ENCODE results near the gene NELL1.
"Not testable (repeated sequence)": the region's sequence is repeated elsewhere in the genome, so short reads cannot be mapped to it uniquely, and the experiment has no call there.

NELL1 gene

GRCh38 chr11:21268036-21268435 lies 598.6 kb downstream of the NELL1 start:
- no peak for DNase-seq (ENCODE audit: low read depth in 1 of 2, low spot score in 1 of 2)
- Histone ChIP-seq H3K27ac (replicated peaks) (no peak overlapping the region), H3K4me3 (replicated peaks; ENCODE audit: insufficient read depth, low read length) (no peak overlapping the region), H3K27me3 (ENCODE audit: insufficient read depth, poor library complexity, severe bottlenecking) (no peaks in the 10 kb centered on the region)
- TF ChIP-seq, protein P1, sequence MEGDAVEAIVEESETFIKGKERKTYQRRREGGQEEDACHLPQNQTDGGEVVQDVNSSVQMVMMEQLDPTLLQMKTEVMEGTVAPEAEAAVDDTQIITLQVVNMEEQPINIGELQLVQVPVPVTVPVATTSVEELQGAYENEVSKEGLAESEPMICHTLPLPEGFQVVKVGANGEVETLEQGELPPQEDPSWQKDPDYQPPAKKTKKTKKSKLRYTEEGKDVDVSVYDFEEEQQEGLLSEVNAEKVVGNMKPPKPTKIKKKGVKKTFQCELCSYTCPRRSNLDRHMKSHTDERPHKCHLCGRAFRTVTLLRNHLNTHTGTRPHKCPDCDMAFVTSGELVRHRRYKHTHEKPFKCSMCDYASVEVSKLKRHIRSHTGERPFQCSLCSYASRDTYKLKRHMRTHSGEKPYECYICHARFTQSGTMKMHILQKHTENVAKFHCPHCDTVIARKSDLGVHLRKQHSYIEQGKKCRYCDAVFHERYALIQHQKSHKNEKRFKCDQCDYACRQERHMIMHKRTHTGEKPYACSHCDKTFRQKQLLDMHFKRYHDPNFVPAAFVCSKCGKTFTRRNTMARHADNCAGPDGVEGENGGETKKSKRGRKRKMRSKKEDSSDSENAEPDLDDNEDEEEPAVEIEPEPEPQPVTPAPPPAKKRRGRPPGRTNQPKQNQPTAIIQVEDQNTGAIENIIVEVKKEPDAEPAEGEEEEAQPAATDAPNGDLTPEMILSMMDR (IDR thresholded peaks at IDR 0.05; ENCODE audit: insufficient read depth, low read length) = no peak
- TF ChIP-seq GABPA (IDR thresholded peaks at IDR 0.05; ENCODE audit: low read depth) (no peak), SPI1 (IDR thresholded peaks at IDR 0.05; ENCODE audit: borderline replicate concordance, low read depth) (no peak)

GRCh38 chr11:21272139-21272538 lies 602.8 kb downstream of the NELL1 start:
- DNase-seq (ENCODE audit: low read depth in 1 of 2, low spot score in 1 of 2); H3K4me3 ChIP-seq (replicated peaks; ENCODE audit: insufficient read depth, low read length); H3K27me3 ChIP-seq (ENCODE audit: insufficient read depth, poor library complexity, severe bottlenecking); H3K27ac ChIP-seq (replicated peaks): not testable (repeated sequence)

DNA sequence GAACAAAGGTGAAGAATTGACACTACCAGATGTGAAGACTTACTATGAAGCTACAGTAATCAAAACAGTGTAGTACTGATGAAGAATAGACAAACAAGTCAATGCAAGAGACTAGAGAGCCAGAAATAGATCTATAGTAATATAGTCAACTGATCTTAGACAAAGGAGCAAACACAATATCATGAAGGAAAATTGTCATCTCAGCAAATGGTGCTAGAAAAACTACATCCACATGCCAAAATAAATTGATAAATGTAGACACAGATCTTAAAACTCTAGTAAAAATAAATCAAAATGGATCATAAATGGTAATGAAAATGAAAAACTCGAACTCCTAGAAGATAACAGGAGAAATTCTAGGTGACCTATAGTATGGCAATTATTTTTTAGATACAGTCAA lies 609.5 kb downstream of the NELL1 start:
- no peak for TF ChIP-seq POLR2AphosphoS5 (IDR thresholded peaks at IDR 0.05; ENCODE audit: low read depth)
- TF ChIP-seq, protein P1 (IDR thresholded peaks at IDR 0.05; ENCODE audit: insufficient read depth, low read length) = no peak
- H3K4me3 ChIP-seq (replicated peaks; ENCODE audit: insufficient read depth, low read length) = no peak overlapping the region
- H3K27ac ChIP-seq (replicated peaks) = no peak overlapping the region
- no peaks in the 10 kb centered on the region for H3K27me3 ChIP-seq (ENCODE audit: insufficient read depth, poor library complexity, severe bottlenecking)
- no peak for DNase-seq (ENCODE audit: low read depth in 1 of 2, low spot score in 1 of 2)

DNA sequence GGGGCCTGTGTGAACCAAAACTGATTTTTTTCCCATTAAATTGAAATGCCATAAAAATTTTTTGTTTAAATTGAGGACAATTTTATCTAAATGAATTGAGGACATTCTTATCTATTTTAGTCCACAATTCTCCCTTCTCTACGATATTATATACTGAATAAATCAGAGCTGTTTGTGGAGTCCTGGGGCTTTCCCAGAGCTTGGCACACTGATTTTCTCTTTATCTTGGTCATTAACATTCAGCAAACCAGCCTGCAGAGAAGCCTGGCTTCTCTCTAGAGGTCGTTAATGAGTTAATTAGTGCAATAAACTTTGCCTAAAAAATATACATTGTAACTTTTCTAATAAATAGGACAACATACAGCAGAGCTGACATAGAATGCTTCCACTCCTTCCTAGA lies 615.7 kb downstream of the NELL1 start:
- Histone ChIP-seq H3K27ac (replicated peaks) (no peak overlapping the region), H3K27me3 (ENCODE audit: insufficient read depth, poor library complexity, severe bottlenecking) (no peaks in the 10 kb centered on the region), H3K4me3 (replicated peaks; ENCODE audit: insufficient read depth, low read length) (no peak overlapping the region)
- TF ChIP-seq POLR2AphosphoS5 (IDR thresholded peaks at IDR 0.05; ENCODE audit: low read depth) (no peak), REST (IDR thresholded peaks at IDR 0.05; ENCODE audit: insufficient replicate concordance, low read depth) (no peak), SPI1 (IDR thresholded peaks at IDR 0.05; ENCODE audit: borderline replicate concordance, low read depth) (no peak), GABPA (IDR thresholded peaks at IDR 0.05; ENCODE audit: low read depth) (no peak)
- TF ChIP-seq, protein P1 (IDR thresholded peaks at IDR 0.05; ENCODE audit: insufficient read depth, low read length) = no peak
- no peak for DNase-seq (ENCODE audit: low read depth in 1 of 2, low spot score in 1 of 2)

DNA sequence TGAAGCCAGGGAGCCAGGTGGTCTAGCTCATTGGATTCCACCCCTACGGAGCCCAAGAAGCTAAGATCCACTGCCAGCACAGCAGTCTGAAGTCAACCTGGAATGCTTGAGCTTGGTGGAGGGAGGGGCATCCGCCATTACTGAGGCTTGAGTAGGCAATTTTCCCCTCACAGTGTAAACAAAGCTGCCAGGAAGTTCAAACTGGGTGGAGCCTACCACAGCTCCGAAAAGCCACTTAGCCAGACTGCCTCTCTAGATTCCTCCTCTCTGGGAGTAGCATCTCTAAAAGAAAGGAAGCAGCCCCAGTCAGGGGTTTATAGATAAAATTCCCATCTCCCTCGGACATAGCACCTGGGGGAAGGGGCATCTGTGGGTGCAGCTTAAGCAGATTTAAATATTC lies 620.3 kb downstream of the NELL1 start:
- no peak for DNase-seq (ENCODE audit: low read depth in 1 of 2, low spot score in 1 of 2)
- no peaks in the 10 kb centered on the region for H3K27me3 ChIP-seq (ENCODE audit: insufficient read depth, poor library complexity, severe bottlenecking)
- no peak overlapping the region for H3K4me3 ChIP-seq (replicated peaks; ENCODE audit: insufficient read depth, low read length)
- H3K27ac ChIP-seq (replicated peaks) = no peak overlapping the region
- TF ChIP-seq GABPA (IDR thresholded peaks at IDR 0.05; ENCODE audit: low read depth) (no peak), SPI1 (IDR thresholded peaks at IDR 0.05; ENCODE audit: borderline replicate concordance, low read depth) (no peak), POLR2AphosphoS5 (IDR thresholded peaks at IDR 0.05; ENCODE audit: low read depth) (no peak), REST (IDR thresholded peaks at IDR 0.05; ENCODE audit: insufficient replicate concordance, low read depth) (no peak)
- TF ChIP-seq, protein P1 (IDR thresholded peaks at IDR 0.05; ENCODE audit: insufficient read depth, low read length) = no peak
